T-helper 17 cell (primary cell): ENCODE measurements around the gene NLRX1. TPM values are rescaled to one million over a fixed set of nuclear protein-coding genes. Genes with fewer than 3 reads are reported as not detected.
A peak's percentile ranks its signal among the peaks of the same experiment; 100 is the strongest.
"Not testable (repeated sequence)": the region's sequence is repeated elsewhere in the genome, so short reads cannot be mapped to it uniquely, and the experiment has no call there.

Experiments
- ATAC-seq: fragments of 150-1000 bp; cut with Tn5 transposase; 2 replicates; pipeline ENCODE4 v1.10.0; 2021; ENCODE audit warnings: mild to moderate bottlenecking, moderate library complexity
- DNase-seq, 3 donors: peaks; one replicate each; pipeline versions ENCODE4 v3.0.0 to v3.0.0-alpha.2; 2020 to 2021
- H3K9me3 ChIP-seq: one replicate; pipeline ENCODE4 v1.7.0; 2013; ENCODE audit warnings: low read length, mild to moderate bottlenecking; ENCODE audit not compliant: control insufficient read depth, poor library complexity, severe bottlenecking
- H3K27ac Mint-ChIP-seq: one replicate; pipeline ENCODE4 v1.8.0; 2022; ENCODE audit warnings: mild to moderate bottlenecking, moderate library complexity, mixed read lengths
- H3K27me3 Mint-ChIP-seq: one replicate; pipeline ENCODE4 v1.8.0; 2022; ENCODE audit warnings: mixed read lengths
- H3K36me3 Mint-ChIP-seq: one replicate; pipeline ENCODE4 v1.8.0; 2022; ENCODE audit warnings: low read depth, mixed read lengths
- H3K4me1 Mint-ChIP-seq: one replicate; pipeline ENCODE4 v1.8.0; 2022; ENCODE audit warnings: mild to moderate bottlenecking, mixed read lengths
- H3K4me3 Mint-ChIP-seq: one replicate; pipeline ENCODE4 v1.8.0; 2022; ENCODE audit warnings: mild to moderate bottlenecking, moderate library complexity, mixed read lengths
- total RNA-seq, 4 donors: library from RNA in 2 of 4; stranded (reverse) in 2 of 4; gene quantifications; one replicate each; pipeline ENCODE4 v1.2.3 and lab custom pipeline; 2022 to 2026

NLRX1 gene, protein sequence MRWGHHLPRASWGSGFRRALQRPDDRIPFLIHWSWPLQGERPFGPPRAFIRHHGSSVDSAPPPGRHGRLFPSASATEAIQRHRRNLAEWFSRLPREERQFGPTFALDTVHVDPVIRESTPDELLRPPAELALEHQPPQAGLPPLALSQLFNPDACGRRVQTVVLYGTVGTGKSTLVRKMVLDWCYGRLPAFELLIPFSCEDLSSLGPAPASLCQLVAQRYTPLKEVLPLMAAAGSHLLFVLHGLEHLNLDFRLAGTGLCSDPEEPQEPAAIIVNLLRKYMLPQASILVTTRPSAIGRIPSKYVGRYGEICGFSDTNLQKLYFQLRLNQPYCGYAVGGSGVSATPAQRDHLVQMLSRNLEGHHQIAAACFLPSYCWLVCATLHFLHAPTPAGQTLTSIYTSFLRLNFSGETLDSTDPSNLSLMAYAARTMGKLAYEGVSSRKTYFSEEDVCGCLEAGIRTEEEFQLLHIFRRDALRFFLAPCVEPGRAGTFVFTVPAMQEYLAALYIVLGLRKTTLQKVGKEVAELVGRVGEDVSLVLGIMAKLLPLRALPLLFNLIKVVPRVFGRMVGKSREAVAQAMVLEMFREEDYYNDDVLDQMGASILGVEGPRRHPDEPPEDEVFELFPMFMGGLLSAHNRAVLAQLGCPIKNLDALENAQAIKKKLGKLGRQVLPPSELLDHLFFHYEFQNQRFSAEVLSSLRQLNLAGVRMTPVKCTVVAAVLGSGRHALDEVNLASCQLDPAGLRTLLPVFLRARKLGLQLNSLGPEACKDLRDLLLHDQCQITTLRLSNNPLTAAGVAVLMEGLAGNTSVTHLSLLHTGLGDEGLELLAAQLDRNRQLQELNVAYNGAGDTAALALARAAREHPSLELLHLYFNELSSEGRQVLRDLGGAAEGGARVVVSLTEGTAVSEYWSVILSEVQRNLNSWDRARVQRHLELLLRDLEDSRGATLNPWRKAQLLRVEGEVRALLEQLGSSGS
- 1 to 10 TPM; 6.6 to 6.9 TPM for total RNA-seq
- 8.6 to 14.5 reads per million in 2 donors for total RNA-seq (lab: John Stamatoyannopoulos, UW)

DNA sequence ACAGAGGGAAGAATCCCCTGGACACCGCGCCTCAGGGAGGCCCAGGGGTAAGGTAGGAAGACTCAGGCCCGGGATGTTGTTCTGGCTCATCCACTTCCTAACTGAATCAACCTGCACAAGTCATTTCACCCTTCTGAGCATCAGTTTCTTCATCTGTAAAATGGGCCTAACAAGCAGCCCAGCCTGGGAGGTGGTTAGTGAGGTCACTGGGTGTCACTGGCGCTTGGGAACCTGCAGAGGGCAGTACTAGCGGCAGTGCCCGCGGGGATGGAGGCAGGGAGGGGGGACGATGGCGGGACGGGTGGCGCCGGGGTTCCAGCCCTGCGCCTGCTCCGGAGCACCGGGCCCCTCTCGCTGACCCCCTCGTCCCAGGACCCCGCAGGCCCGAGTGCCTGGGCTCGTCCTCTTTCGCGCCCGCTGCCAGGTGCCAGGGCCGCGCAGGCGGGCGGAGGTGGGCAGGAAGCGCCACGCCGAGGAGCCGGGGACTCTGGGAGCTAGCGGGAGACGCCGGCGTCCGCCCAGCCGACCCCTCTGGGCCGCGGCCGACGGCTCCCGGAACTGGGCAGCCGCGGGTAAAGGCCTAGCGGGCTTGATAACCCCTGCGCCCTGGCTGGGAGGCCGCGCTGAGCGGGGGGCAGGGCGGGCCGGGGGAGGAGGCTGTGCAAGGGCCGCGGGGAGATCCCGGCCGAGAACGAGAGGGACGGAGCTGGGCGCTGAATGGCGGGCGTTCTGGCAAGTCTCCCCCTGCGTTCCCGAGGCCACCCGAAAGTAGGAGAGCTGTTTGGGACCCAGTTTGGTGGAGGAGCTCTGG lies at the start of gene NLRX1:
TSS of gene NLRX1 (plus strand) at position 255 of the 811 bp plus-strand sequence. CDS start 2,679 bp downstream, outside the sequence.
- ATAC-seq (peak; percentile 98), DNase-seq (peak; percentile 70 to 75 (median 71))
- H3K4me3 Mint-ChIP-seq = peak within 1 kb of the TSS; percentile 90
- H3K27me3 Mint-ChIP-seq = no peaks in the 10 kb centered on the region
- H3K9me3 ChIP-seq = no peaks in the 10 kb centered on the region
- H3K27ac Mint-ChIP-seq = peak within 1 kb of the TSS; percentile 78
- peaks cover 14% of the 10 kb centered on the region for H3K4me1 Mint-ChIP-seq
- no peaks in the 10 kb centered on the region for H3K36me3 Mint-ChIP-seq

DNA sequence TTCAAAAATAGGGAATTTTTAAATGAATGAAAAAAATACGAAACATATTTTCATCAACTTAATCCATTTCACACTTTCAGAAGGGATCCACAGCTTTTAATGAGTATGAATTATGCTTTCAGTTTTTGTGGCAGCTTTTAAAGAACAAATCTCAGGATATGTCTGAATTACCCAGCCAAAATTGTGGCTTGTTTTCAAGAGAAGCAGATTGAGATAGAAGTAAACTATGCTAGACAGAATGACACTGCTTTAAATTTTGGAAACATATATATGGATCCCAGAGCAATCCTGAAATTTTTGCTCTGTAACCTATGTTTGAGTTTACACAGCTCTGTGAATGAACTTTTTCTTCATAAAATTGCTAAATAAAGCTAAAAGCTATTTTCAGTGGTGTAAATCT lies 49.6 kb upstream of the NLRX1 start:
- no peaks in the 10 kb centered on the region for H3K9me3 ChIP-seq
- Mint-ChIP-seq H3K36me3 (peaks cover 3% of the 10 kb centered on the region), H3K4me1 (peaks cover 42% of the 10 kb centered on the region), H3K27me3 (no peaks in the 10 kb centered on the region), H3K27ac (no peak overlapping the region), H3K4me3 (no peak overlapping the region)
- DNase-seq = no peak
- no peak for ATAC-seq

DNA sequence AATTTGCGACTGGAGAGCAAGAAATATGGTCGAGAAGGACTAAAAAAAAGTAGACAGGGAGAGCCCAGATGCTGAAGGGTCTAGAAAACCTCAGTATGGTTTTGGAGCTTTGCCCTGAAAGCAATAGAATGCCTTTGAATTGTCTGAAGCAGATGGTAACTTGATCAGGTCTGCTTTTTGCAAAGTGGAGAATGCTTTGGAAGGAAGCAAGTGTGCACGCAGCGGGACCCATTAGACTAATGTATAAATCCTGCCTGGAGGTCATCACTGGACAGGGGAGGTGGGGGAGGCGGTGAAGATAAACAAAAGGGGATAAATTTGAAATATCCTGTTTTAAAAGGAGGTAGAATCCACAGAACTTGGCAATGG lies 47.9 kb upstream of the NLRX1 start:
- H3K27me3 Mint-ChIP-seq = no peaks in the 10 kb centered on the region
- peak overlapping the region; percentile 98 for H3K27ac Mint-ChIP-seq
- H3K4me1 Mint-ChIP-seq = peaks cover 36% of the 10 kb centered on the region
- DNase-seq = no peak
- no peaks in the 10 kb centered on the region for H3K36me3 Mint-ChIP-seq
- ATAC-seq = no peak
- H3K4me3 Mint-ChIP-seq = peak overlapping the region; percentile 99
- H3K9me3 ChIP-seq = no peaks in the 10 kb centered on the region

DNA sequence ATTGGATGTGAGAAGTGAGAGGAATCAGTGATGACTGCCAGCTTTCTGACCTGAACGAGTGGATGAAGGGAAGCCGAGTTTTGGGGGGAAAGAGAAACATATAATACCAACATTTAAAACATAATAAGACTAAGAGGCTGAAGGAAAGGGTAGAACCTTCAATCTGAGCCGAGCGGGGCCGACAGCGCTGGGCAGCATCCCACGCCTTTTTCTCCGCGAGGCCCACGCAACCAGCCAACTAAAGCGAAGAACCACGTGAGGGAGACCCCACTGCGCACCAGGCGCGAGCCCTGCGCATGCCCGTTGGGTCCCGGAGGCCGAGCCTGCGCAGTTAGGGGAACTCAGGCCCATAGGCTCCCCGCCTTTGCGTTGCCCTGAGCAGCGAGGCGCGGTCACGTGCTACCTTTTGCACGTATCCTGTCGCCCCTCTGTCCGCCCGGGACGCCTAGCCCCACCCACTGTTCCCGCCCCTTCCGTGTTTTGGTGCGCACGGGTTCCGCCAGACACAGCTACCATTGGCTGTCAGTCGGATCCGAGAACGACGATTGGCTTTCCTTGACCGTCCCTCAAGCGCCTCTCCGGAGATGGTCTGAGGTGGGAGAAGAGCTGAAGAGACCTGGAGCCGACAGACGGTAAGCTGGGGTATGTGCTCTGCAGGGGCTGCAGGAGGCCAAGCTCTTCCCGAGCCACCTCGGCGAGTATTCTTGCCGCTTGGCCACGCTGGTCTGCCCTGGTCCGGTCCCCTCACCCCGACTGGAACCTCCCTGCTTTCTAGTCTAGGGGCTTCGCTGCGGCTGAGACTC lies 47.3 kb upstream of the NLRX1 start, which contains the start of gene HINFP:
TSS of gene HINFP (plus strand) at position 573 of the 803 bp plus-strand sequence. CDS start 5,365 bp downstream, outside the sequence.
- H3K27ac Mint-ChIP-seq = peak within 1 kb of the TSS; percentile 98
- H3K36me3 Mint-ChIP-seq = no peaks in the 10 kb centered on the region
- DNase-seq = peak; percentile 97 to 100 (median 99)
- peak within 1 kb of the TSS; percentile 99 for H3K4me3 Mint-ChIP-seq
- peak; percentile 99 for ATAC-seq
- H3K27me3 Mint-ChIP-seq = no peaks in the 10 kb centered on the region
- peaks cover 33% of the 10 kb centered on the region for H3K4me1 Mint-ChIP-seq
- H3K9me3 ChIP-seq = no peaks in the 10 kb centered on the region

DNA sequence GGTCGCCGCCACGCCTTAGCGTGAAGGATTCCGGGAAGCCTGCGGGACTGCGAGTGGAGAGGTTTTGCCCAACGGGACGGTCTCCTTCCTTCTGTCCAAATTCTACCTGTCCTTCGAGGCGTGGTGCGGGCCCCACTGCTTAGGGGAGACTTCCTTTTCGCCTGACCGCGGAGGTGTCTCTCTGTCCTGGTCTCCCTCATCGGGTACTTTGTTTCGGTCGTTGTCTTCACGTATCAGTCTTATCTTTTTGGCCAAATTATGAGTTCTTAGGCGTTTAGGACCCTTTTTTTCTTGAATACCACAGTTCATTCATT lies 46.8 kb upstream of the NLRX1 start:
- H3K4me1 Mint-ChIP-seq = peaks cover 34% of the 10 kb centered on the region
- peak overlapping the region; percentile 99 for H3K4me3 Mint-ChIP-seq
- no peaks in the 10 kb centered on the region for H3K36me3 Mint-ChIP-seq
- H3K27me3 Mint-ChIP-seq = no peaks in the 10 kb centered on the region
- H3K9me3 ChIP-seq = no peaks in the 10 kb centered on the region
- DNase-seq (no peak), ATAC-seq (peak; percentile 0)
- peak overlapping the region; percentile 98 for H3K27ac Mint-ChIP-seq

DNA sequence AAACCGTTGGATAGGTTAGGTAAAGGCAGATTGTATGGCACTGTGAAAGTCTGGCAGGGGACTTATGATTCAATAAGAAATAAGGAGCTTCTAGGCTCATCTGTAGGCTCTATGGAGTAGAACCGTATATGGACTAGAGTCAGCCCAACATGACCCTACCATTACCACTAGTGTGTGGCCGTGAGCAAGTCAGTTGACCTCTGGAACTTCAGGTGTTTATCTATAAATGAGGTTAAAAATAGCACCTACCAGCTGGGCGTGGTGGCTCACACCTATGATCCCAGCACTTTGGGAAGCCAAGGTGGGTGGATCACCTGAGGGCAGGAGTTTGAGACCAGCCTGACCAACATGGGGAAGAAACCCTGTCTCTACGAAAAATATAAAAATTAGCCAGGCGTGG lies 42.7 kb upstream of the NLRX1 start:
- no peak for ATAC-seq
- Mint-ChIP-seq H3K27me3 (no peaks in the 10 kb centered on the region), H3K4me3 (no peak overlapping the region), H3K36me3 (no peaks in the 10 kb centered on the region), H3K4me1 (peaks cover 28% of the 10 kb centered on the region), H3K27ac (no peak overlapping the region)
- DNase-seq = no peak
- no peaks in the 10 kb centered on the region for H3K9me3 ChIP-seq

DNA sequence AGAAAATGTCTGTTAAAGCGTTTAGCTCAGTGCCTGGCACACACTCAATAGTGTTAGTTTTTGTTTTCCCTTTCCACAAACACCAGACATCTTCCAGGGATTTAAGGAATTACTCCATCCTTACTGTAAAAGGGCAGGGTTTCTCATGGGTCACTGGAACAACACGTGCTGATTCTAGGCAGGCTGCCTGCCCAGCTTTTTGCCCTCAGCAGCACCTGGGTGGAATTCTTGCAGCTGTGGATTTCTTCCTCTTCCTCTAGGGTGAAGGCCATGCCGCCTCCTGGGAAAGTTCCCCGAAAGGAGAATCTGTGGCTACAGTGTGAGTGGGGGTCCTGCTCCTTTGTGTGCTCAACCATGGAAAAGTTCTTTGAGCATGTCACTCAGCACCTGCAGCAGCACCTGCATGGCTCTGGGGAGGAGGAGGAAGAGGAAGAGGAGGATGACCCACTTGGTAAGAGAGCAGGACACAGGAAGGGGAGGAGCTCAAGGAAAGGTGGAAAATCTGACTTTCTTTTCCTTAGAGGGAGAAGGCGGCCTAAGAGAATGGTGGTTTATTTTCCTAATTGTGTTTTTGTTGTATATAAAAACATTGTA lies 41.8 kb upstream of the NLRX1 start:
- H3K4me1 Mint-ChIP-seq = peaks cover 23% of the 10 kb centered on the region
- no peaks in the 10 kb centered on the region for H3K9me3 ChIP-seq
- no peaks in the 10 kb centered on the region for H3K27me3 Mint-ChIP-seq
- no peak overlapping the region for H3K4me3 Mint-ChIP-seq
- DNase-seq = no peak
- no peak overlapping the region for H3K27ac Mint-ChIP-seq
- no peaks in the 10 kb centered on the region for H3K36me3 Mint-ChIP-seq
- ATAC-seq = no peak

DNA sequence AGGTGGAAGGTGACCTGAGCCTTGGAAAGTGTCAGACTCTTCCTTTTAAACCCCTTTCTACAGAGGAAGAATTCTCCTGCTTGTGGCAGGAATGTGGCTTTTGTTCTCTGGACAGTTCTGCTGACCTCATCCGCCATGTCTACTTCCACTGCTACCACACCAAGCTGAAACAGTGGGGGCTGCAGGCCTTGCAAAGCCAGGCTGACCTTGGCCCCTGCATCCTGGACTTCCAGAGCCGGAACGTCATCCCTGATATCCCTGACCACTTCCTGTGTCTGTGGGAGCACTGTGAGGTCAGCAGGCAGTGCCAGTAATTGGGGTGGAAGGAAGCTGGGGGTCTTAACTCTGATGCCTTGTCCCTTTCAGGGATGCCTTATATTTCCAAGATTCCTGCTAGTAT lies 37.9 kb upstream of the NLRX1 start:
- no peak overlapping the region for H3K4me3 Mint-ChIP-seq
- H3K27ac Mint-ChIP-seq = no peak overlapping the region
- peaks cover 8% of the 10 kb centered on the region for H3K36me3 Mint-ChIP-seq

DNA sequence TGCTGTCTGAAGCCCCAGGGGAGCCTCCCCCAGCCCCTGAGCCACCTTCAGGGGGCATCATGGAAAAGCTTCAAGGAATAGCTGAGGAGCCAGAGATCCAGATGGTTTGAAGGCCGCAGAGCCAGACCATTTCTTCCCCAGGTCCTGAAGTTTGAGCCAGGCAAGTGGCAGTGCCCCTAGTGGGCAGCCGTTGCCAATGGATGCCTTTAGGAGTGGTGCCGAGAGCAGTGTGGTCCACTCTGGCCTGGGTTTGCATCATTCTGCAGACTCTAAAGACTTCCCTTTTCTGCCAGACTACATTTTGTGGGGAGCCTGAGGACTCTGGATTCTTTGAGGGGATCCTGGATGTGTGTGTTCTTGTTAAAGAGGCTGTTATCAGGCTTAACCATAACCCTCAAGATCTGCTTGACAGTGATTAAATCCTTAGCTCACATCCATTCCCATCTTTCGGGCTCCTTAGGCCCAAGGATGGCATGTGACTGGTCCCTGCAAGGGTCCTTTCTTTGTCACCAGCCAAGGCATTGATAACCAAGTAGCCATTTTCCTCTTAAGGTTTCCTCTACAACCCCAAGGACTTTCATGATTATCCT lies 34.0 kb upstream of the NLRX1 start:
- Mint-ChIP-seq H3K36me3 (peaks cover 8% of the 10 kb centered on the region), H3K4me3 (no peak overlapping the region), H3K27me3 (peaks cover 14% of the 10 kb centered on the region), H3K4me1 (peaks cover 6% of the 10 kb centered on the region), H3K27ac (no peak overlapping the region)
- DNase-seq (no peak), ATAC-seq (peak; percentile 51)
- no peaks in the 10 kb centered on the region for H3K9me3 ChIP-seq

More for the DNA sequence above, 37.9 kb upstream of the NLRX1 start:
- H3K9me3 ChIP-seq = no peaks in the 10 kb centered on the region
- Mint-ChIP-seq H3K4me1 (peaks cover 10% of the 10 kb centered on the region), H3K27me3 (no peaks in the 10 kb centered on the region)
- DNase-seq (no peak), ATAC-seq (no peak)

DNA sequence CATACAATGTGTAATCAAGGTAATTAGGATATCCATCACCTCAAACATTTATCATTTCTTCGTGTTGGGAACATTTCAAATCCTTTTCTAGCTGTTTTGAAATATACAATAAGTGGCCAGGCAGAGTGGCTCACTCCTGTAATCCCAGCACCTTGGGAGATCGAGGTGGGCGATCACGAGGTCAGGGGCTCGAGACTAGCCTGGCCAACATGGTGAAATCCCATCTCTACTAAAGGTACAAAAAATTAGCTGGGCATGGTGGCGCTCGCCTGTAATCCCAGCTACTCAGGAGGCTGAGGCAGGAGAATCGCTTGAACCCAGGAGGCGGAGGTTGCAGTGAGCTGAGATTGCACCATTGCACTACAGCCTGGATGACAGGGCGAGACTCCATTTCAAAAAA lies 29.2 kb upstream of the NLRX1 start:
- not testable (repeated sequence) for H3K4me1 Mint-ChIP-seq, DNase-seq, H3K9me3 ChIP-seq, H3K27ac Mint-ChIP-seq, ATAC-seq, H3K36me3 Mint-ChIP-seq, H3K4me3 Mint-ChIP-seq
- peaks cover 21% of the 10 kb centered on the region for H3K27me3 Mint-ChIP-seq

DNA sequence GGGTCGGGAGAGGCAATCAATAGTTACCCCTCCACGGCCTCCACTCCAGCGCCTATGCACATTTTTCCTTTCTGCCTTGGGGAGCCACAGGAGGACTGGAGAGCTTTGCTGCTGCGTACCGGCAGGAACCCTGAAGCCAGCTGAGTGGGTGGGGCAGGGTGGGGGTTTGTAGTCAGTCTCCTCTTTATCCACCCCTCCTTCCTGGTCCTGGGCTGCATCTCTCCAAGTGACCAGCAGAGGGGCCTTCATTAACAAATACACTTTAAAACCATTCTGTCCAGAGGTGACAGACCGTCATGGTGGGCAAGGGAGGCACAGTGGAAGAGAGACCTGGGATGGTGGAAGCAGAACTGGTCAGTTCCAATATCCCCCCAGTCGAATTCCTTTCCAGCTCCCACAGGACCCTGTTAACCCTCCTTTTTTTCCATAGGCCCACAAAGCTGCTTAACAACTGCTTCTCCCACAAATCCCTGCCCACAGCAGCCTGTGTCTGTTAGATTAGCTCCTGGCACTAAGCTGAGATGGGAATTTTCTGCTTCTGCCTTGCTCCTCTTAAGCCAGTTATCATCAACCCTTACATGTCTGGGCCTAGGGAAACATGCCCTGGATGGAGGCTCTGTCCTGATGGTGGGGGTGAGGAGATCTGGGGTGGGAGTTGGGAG lies 23.6 kb upstream of the NLRX1 start:
- peak; percentile 52 for ATAC-seq

More for the DNA sequence above, 23.6 kb upstream of the NLRX1 start:
- Mint-ChIP-seq H3K27me3 (peaks cover 29% of the 10 kb centered on the region), H3K27ac (no peak overlapping the region), H3K4me1 (peaks cover 8% of the 10 kb centered on the region), H3K36me3 (no peaks in the 10 kb centered on the region), H3K4me3 (no peak overlapping the region)
- no peaks in the 10 kb centered on the region for H3K9me3 ChIP-seq
- no peak for DNase-seq
